D721Med (cell line): ENCODE measurements around the gene IL1RAPL1.

ENCODE experiments used
- DNase-seq: peaks from one replicate; pipeline ENCODE4 v3.0.0; 2011; ENCODE audit warnings: low spot score; ENCODE audit not compliant: insufficient read length
- FAIRE-seq: peaks from 2 replicates; lab custom pipeline; 2011; peaks lifted over from hg19 to GRCh38; lab: Jason Lieb, UNC
- TF ChIP-seq, protein P1 (sequence below): IDR thresholded peaks from 2 replicates; pipeline ENCODE4 v1.5.1; 2012; ENCODE audit warnings: mild to moderate bottlenecking, control low read depth; ENCODE audit not compliant: insufficient read depth; ENCODE audit errors: missing control alignments

The IL1RAPL1 gene

DNA sequence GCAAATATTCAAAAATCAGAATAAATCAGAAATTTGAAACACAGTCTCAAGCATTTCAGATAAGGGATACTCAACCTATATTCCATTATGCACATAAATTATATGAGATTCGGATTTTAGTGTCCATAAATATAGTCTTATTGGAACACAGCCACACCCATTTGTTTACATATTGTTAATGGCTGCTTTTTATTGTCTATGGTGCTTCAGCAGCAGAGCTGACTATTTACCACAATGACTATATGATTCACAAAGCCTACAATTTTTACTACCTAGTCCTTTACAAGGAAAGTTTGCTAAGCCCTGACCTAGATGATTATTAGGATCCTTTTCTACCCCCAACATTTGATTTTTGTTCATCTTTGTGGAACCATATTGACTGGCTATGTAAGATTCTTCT lies 63.9 kb downstream of the IL1RAPL1 start:
- TF ChIP-seq, protein P1, sequence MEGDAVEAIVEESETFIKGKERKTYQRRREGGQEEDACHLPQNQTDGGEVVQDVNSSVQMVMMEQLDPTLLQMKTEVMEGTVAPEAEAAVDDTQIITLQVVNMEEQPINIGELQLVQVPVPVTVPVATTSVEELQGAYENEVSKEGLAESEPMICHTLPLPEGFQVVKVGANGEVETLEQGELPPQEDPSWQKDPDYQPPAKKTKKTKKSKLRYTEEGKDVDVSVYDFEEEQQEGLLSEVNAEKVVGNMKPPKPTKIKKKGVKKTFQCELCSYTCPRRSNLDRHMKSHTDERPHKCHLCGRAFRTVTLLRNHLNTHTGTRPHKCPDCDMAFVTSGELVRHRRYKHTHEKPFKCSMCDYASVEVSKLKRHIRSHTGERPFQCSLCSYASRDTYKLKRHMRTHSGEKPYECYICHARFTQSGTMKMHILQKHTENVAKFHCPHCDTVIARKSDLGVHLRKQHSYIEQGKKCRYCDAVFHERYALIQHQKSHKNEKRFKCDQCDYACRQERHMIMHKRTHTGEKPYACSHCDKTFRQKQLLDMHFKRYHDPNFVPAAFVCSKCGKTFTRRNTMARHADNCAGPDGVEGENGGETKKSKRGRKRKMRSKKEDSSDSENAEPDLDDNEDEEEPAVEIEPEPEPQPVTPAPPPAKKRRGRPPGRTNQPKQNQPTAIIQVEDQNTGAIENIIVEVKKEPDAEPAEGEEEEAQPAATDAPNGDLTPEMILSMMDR, result no peak
- DNase-seq (no peak), FAIRE-seq (no peak)

DNA sequence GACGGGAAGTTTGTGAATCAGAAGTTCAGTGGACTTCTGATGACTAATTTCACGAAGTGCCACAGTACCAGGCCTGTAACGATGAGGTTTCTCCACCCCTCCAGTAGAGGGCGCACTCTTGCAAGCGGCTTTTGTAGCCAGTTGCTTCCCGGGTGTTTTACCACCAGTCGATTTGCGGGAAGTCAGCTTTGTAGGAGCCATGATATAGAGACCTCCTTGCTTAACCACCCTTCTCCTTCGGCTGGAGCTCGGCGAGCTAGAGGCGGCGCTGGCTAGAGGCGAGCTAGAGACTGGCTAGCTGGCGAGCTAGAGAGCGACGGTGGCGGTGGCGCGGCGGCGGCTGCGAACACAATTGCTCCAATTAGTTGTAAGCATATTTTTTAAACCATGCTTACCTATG lies 72.0 kb downstream of the IL1RAPL1 start:
- TF ChIP-seq, protein P1, result no peak
- DNase-seq (no peak), FAIRE-seq (no peak)

DNA sequence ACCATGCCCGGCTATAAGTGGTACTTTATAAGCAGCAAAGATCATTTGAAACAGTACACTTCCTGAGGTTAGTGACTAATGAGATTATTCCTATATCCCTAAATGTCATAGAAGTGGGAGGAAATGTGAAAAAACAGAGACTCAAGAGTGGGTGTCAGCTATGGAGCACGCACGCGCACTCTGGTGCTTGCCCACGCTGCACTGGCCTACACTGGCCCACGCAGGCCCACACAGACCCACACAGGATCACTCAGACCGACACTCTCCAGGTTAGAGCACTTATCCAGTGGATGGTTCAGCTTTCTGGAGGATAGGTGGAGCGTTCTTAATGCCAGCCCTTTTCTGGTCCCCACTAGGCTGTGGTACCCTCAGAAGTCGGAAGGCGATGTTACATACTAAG lies 78.5 kb downstream of the IL1RAPL1 start:
- FAIRE-seq (no peak), DNase-seq (no peak)
- TF ChIP-seq, protein P1, result no peak

DNA sequence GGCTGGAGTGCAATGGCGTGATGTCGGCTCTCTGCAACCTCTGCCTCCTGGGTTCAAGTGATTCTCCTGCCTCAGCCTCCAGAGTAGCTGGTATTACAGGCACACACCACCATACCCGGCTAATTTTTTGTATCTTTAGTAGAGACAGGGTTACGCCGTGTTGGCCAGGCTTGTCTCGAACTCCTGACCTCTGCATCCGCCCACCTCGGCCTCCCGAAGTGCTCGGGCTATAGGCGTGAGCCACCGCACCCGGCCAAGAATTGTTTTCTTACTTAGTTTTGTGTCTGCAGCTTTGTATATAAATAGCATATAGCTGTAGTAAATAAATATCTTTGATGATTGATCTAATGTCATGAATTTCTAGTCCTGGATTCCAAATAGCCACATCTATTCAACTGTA lies 81.1 kb downstream of the IL1RAPL1 start:
- TF ChIP-seq, protein P1, result no peak
- DNase-seq (no peak), FAIRE-seq (no peak)

DNA sequence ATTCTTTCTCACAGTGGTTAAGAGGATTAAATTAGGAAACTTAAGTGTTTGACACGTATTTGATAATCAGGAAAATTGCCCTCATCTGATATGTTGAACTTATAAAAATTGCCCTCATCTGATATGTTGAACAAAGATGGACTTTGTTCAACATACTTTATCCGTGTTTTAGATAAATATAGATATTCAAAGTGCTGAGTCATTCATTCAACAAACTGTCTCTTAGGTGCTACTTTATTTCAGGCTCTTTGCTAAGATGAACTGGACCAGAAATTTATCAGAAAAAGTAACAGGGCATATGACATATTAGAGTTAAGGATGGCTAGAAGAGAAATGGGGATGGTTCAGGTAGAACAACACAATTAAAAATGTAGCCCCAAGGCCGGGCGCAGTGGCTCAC lies 81.7 kb downstream of the IL1RAPL1 start:
- no peak for DNase-seq
- no peak for FAIRE-seq
- TF ChIP-seq, protein P1, result no peak

DNA sequence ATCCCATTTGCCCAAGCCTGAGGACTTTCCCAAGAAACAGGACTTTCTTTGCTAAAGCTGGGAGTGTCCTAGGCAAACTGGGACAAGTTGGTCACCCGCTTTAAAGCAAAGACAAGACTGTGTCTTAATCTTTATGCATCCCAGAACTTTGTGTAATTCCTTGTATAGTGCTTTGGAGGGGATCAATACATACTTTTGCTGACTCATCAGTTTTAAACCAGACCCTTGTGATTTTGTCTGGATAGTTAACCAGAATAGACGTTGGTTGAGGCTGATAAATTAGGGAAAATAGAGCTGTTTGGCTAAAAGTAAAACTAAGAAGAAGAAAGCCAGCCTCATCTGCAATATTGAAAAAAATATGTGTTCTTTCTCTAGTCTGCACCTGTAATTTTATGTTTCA lies 82.8 kb downstream of the IL1RAPL1 start:
- TF ChIP-seq, protein P1, result no peak
- FAIRE-seq, result no peak
- no peak for DNase-seq

DNA sequence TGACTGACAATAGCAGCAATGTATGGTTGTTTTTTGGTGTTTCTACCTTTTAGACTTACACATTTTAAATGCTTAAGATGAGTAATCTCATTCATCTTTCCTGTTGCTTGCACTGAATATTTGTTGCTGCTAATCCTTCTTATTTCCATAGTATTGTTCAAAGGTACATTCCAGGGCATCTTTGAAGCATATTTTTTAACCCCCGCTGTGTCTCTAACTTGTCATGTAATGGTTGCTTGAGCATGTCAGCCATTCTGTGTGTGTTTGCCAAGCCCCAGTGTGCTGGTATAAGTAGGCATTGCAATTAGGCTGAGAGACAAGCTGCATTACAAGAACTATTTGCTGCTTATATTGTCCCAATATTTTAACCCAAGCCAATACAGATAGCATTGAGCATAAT lies 87.9 kb downstream of the IL1RAPL1 start:
- no peak for FAIRE-seq
- TF ChIP-seq, protein P1, result no peak
- DNase-seq, result no peak
